Non-pigmented ciliary epithelial cell (primary cell): ENCODE measurements around the gene LZTS3.
"Not testable (repeated sequence)": the region's sequence is repeated elsewhere in the genome, so short reads cannot be mapped to it uniquely, and the experiment has no call there.

Source experiments
- DNase-seq: peaks from one replicate; pipeline ENCODE4 v3.0.0-alpha.2; 2010; ENCODE audit warnings: low read depth

LZTS3 gene

DNA sequence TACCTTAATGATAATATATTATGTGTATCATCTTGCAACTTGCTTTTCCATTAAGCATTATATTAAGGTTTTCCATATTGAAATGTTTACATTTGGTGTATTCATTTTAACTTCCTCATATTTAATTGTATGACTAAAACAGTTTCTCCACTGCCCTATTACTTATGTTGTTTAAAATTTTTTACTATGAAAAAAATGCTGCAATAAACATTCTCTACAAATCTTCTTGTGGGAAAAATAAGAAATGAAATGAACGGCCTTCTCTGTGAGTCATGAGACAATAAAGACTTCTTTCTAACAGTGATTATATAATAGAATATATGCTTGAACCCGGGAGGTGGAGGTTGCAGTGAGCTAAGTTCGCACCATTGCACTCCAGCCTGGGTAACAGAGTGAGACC is 39.2 kb downstream of the LZTS3 start:
- no peak for DNase-seq

DNA sequence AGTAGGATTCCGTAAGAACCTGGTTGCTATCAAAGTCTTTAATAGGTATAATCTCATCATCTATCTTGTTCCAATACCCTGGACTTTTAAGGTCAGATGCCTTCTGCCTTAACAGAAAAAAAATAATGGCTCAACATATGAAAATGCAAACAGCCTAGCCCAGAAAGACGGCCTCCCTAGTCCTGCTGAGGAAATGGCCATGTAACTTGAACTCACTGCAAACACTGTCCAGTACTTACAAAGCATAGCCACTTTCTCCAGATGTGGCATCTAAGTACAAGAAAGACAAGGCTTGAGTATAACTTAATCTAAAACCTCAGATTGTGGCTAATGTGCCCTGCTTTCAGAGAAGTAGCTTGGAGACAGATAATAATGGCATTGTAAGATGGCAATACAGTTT is 40.2 kb downstream of the LZTS3 start:
- no peak for DNase-seq

DNA sequence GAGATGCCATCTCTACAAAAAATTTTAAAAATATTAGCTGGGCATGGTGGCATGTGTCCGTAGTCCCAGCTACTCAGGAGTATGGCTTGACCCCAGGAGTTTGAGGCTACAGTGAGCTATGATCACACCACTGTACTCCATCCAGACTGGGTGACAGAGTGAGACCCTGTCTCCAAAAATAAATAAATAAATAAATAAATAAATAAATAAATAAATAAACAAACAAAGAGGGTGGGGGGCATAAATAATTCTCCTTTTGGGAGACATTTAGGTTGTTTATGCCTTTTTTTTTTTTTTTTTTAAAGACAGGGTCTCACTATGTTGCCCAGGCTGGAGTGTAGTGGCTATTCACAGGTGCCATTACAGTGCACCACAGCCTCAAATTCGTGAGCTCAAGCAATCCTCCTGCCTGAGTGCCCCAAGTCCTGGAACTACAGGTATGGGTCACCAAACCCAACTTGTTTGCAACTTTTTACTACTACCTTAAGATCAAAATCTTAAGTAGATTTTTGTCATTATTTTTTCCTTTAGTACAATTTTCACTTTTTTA is 43.2 kb downstream of the LZTS3 start:
- DNase-seq = no peak

DNA sequence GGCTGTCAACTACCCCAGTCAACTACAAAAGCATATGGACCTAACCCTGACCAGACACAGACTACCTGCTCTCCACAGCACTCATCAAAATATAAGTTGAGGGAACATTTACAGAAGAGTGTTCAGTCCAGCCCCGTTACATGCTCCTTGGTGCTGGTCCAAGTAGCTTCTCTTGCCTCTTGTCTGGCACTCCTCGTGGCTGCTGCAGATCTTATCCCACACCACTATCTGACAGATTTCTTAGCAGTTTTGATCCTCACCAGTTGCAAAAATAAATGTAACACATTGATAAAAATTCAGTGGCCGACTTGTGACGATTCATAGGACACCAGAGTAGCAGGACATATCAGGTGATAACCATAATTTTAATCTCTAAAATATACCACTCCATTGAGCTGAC is 44.3 kb downstream of the LZTS3 start:
- no peak for DNase-seq

- no peak for DNase-seq
These were observed 44.9 kb downstream of the LZTS3 start for GRCh38 chr20:3128275-3128984.

- DNase-seq = no peak
These were observed 46.9 kb downstream of the LZTS3 start for GRCh38 chr20:3126527-3126859.

GRCh38 chr20:3125776-3126526 is 47.4 kb downstream of the LZTS3 start:
- DNase-seq = not testable (repeated sequence)

DNA sequence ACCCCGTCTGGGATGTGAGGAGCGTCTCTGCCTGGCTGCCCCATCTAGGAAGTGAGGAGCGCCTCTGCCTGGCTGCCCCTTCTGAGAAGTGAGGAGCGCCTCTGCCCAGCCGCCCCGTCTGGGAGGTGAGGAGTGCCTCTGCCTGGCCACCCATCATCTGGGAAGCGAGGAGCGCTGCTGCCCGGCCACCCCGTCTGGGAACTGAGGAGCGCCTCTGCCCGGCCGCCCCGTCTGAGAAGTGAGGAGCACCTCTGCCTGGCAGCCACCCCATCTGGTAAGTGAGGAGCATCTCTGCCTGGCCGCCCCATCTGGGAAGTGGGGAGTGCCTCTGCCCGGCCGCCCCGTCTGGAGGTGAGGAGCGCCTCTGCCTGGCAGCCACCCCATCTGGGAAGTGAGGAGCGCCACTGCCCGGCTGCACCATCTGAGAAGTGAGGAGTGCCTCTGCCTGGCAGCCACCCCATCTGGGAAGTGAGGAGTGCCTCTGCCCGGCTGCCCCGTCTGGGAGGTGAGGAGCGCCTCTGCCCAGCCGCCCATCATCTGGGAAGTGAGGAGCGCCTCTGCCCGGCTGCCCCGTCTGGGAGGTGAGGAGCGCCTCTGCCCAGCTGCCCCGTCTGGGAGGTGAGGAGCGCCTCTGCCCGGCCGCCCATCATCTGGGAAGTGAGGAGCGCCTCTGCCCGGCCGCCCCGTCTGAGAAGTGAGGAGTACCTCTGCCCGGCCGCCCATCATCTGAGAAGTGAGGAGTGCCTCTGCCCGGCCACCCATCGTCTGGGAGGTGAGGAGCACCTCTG is 48.4 kb downstream of the LZTS3 start:
- DNase-seq = not testable (repeated sequence)

GRCh38 chr20:3124163-3124562 is 49.2 kb downstream of the LZTS3 start:
- not testable (repeated sequence) for DNase-seq

GRCh38 chr20:3123542-3123941 is 49.8 kb downstream of the LZTS3 start:
- no peak for DNase-seq

DNA sequence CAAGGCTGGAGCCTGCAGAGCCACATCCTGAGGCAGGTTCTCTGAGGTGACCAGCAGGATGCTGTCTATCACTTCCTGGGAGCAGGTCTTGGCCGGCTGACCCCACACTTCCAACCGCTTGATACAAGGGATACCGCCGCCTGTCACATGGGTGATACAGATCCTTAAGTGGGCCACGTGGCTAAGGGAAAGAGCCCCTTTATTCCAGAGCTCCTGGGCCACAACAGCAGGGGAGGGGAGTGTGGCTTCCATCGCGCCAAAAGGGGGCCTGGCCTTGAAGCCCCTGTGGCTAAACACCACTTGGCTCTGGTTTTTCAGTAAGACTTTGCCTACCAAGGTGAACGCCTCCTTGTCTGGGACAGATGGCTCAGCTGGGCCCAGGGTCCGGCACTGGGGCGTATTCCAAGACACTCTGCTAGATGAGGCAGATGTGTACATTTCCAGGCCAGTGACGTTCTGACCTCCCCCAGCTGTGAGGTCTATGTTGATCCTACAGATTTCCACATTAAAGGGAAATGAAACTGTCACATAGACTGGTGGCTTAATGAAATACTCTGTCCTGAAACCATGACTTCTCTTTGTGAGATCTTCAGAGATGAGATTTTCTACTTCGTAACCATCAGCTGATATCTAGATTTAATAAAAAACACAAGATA is 51.3 kb downstream of the LZTS3 start:
- no peak for DNase-seq

DNA sequence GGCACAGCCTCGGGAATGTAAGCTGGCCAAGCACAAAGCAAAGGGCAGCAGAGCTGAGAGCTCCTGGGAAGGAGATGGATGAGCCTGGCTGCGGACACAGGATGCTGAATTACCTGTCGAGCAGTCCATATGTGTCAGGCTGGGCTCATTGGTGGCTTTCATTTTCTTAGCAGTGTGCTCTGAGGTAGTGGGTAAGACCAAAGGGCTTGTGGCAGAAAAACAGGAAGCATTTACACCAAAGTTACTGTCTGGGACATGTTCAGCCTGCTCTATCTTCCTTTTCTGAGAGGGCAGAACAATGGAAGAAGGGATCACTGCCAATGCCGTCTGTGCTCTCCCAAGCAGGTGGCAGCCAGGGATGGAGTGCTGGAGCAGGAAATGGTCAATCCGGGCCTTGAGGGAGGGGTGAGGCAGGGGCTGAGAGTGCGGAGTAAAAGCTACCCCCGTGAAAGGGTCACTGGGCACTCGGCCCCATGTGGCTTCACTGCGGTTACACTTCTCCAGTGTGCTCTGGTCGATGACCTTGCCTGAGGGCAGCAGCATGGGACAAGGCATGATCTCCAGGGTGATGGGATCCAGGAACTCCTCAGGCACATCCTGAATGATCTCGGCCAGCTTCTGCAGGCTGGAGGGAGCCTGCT is 52.0 kb downstream of the LZTS3 start:
- DNase-seq = no peak

- DNase-seq = no peak
These were observed 54.3 kb downstream of the LZTS3 start for GRCh38 chr20:3119044-3119443.

DNA sequence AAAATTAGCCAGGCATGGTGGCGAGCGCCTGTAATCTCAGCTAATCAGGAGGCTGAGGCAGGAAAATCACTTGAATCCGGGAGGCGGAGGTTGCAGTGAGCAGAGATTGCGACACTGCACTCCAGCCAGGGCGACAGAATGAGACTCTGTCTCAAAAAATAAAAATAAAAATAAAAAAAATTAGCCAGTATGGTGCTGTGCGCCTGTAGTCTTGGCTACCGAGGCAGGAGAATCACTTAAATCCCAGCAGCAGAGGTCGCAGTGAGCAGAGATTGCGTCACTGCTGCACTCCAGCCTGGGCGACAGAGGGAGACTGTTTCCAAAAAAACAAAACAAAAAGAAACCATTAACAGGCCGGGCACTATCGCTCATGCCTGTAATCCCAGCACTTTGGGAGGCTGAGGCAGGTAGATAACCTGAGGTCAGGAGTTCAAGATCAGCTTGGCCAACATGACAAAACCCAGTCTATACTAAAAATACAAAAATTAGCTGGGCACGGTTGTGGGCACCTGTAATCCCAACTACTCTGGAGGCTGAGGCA is 55.4 kb downstream of the LZTS3 start:
- DNase-seq = peak; percentile 19

GRCh38 chr20:3116341-3116740 is 57.0 kb downstream of the LZTS3 start:
- no peak for DNase-seq

DNA sequence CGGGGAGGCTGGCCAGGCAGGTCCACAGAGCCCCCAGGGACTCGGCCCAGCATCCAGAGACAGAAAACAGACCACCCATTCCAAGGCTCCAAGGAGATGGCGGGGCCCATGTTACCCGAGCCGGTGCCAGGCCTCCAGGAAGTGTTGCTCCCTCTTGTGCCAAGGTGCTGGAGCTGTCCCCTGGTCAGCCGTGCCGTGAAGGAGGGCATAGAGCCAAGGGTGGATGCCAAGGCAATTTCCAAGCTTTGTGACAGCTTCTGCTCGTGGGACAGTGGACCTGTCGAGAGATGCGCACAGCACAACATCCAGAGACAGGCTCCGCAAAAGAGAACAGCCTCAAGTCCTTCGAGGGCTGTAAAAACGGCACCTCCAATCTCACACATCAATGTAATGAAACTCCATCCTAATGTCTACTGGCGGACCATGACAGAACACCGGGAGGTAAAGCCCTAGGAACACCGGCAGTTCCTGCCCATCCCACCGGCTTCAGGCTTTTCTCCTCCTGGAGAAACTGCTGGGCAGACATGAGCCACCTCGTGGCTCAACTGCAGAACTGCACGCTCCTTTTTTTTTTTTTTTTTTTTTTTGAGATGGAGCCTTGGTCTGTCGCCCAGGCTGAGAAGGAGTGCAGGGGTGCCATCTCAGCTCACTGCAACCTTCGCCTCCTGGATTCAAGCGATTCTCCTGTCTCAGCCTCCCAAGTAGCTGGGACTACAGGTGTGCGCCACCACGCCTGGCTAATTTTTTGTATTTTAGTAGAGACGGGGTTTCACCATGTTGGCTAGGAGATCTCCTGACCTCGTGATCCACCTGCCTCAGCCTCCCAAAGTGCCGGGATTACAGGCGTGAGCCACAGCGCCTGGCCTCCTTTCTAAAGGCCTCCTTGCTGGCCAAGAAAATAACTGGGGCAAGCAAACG is 57.9 kb downstream of the LZTS3 start:
- peak; percentile 13 for DNase-seq
